Prostate gland (tissue), 2 donors: ENCODE data around the gene GRID2.

Experiments
- POLR2A ChIP-seq: fragments of 450-650 bp; IDR thresholded peaks from one replicate; pipeline ENCODE4 v1.6.1; 2016; ENCODE audit warnings: antibody characterized with exemption, mild to moderate bottlenecking
- TF ChIP-seq, protein P1 (sequence below), 4 experiments: fragments of 200-600 bp in 2 of 4; fragments of 450-650 bp in 2 of 4; sonication (generic) in 2 of 4; IDR thresholded peaks; 1 replicate in 3 of 4; 2 replicates in 1 of 4; pipeline ENCODE4 v1.5.1; 2016 to 2019; ENCODE audit warnings: antibody characterized with exemption in 4 of 4, mild to moderate bottlenecking in 2 of 4, moderate library complexity in 2 of 4

DNA sequence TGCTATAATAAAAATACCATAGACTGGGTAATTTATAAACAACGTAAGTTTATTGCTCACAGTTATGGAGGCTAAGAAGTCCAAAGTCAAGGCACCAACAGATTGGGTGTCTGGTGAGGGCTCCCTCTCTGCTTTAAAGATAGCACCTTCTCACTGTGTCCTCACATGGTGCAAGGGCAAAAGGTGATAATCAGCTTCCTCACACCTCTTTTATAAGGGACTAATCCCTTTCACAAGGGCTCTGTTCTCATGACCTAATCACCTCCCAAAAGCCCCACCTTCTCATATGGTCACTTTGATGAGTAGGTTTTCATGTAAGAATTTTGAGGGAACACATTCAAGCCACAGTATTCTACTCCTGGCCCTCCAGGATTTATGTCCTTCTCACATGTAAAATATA, 883.1 kb downstream of the GRID2 start:
- TF ChIP-seq, protein P1, sequence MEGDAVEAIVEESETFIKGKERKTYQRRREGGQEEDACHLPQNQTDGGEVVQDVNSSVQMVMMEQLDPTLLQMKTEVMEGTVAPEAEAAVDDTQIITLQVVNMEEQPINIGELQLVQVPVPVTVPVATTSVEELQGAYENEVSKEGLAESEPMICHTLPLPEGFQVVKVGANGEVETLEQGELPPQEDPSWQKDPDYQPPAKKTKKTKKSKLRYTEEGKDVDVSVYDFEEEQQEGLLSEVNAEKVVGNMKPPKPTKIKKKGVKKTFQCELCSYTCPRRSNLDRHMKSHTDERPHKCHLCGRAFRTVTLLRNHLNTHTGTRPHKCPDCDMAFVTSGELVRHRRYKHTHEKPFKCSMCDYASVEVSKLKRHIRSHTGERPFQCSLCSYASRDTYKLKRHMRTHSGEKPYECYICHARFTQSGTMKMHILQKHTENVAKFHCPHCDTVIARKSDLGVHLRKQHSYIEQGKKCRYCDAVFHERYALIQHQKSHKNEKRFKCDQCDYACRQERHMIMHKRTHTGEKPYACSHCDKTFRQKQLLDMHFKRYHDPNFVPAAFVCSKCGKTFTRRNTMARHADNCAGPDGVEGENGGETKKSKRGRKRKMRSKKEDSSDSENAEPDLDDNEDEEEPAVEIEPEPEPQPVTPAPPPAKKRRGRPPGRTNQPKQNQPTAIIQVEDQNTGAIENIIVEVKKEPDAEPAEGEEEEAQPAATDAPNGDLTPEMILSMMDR (IDR thresholded peaks at IDR 0.05) = no peak
- TF ChIP-seq POLR2A = no peak
